Measurements from ENCODE around the gene CNNM1.

CNNM1 gene

GRCh38 chr10:99374972-99375371 lies 45.8 kb downstream of the CNNM1 start:
- DNase-seq, result no peak

- no peak for DNase-seq
Measured at GRCh38 chr10:99375426-99375825, 46.3 kb downstream of the CNNM1 start.

- DNase-seq, result no peak
Measured at GRCh38 chr10:99382176-99382575, 53.0 kb downstream of the CNNM1 start.

- DNase-seq, result no peak
Measured at GRCh38 chr10:99387071-99387470, 57.9 kb downstream of the CNNM1 start.

- no peak for DNase-seq
Measured at GRCh38 chr10:99387541-99387940, 58.4 kb downstream of the CNNM1 start.

GRCh38 chr10:99389729-99390480 lies 60.7 kb downstream of the CNNM1 start:
- no peak for DNase-seq

- no peak for DNase-seq
Measured at GRCh38 chr10:99391346-99391745, 62.2 kb downstream of the CNNM1 start.

GRCh38 chr10:99393036-99393435 lies 63.9 kb downstream of the CNNM1 start:
- no peak for DNase-seq

- no peak for DNase-seq
Measured at GRCh38 chr10:99393683-99394082, 64.5 kb downstream of the CNNM1 start.

- DNase-seq, result no peak
Measured at GRCh38 chr10:99394256-99394655, 65.1 kb downstream of the CNNM1 start.

GRCh38 chr10:99394761-99395386 lies 65.7 kb downstream of the CNNM1 start:
- DNase-seq, result no peak

GRCh38 chr10:99395750-99396445 lies 66.7 kb downstream of the CNNM1 start:
- no peak for DNase-seq

- DNase-seq, result no peak
Measured at GRCh38 chr10:99396471-99396870, 67.3 kb downstream of the CNNM1 start.

GRCh38 chr10:99399664-99400063 lies 70.5 kb downstream of the CNNM1 start:
- no peak for DNase-seq

GRCh38 chr10:99403674-99404073 lies 74.5 kb downstream of the CNNM1 start:
- no peak for DNase-seq

- no peak for DNase-seq
Measured at GRCh38 chr10:99406149-99406548, 77.0 kb downstream of the CNNM1 start.

- DNase-seq, result no peak
Measured at GRCh38 chr10:99410146-99410545, 81.0 kb downstream of the CNNM1 start.

GRCh38 chr10:99410876-99411275 lies 81.7 kb downstream of the CNNM1 start:
- DNase-seq, result no peak

- no peak for DNase-seq
Measured at GRCh38 chr10:99411546-99411945, 82.4 kb downstream of the CNNM1 start.

- DNase-seq, result no peak
Measured at GRCh38 chr10:99412099-99412498, 82.9 kb downstream of the CNNM1 start.

GRCh38 chr10:99418910-99419624 lies 89.9 kb downstream of the CNNM1 start:
- no peak for DNase-seq

GRCh38 chr10:99419688-99420087 lies 90.5 kb downstream of the CNNM1 start:
- no peak for DNase-seq

- DNase-seq, result no peak
Measured at GRCh38 chr10:99421233-99421739, 92.1 kb downstream of the CNNM1 start.

Data from activated CD4-positive, alpha-beta T cell treated with anti-CD3 and anti-CD28 coated beads, Interleukin-2, amount 50 U/mL, for 48 hours (primary cell).